Esophagus muscularis mucosa (tissue), 3 donors: ENCODE measurements around the gene IFNL4.
"Not testable (repeated sequence)": the region's sequence is repeated elsewhere in the genome, so short reads cannot be mapped to it uniquely, and the experiment has no call there.

Experiments
- EP300 ChIP-seq: sonication (generic); formaldehyde crosslinking; IDR thresholded peaks from one replicate; pipeline ENCODE4 v1.6.1; 2017; ENCODE audit warnings: antibody characterized with exemption
- TF ChIP-seq, protein P1 (sequence below), 3 experiments: fragments of 200-600 bp in 2 of 3; fragments of 450-650 bp in 1 of 3; sonication (generic) in 2 of 3; IDR thresholded peaks; one replicate each; pipeline ENCODE4 v1.5.1; 2017 to 2019; ENCODE audit warnings: antibody characterized with exemption in 3 of 3, mild to moderate bottlenecking in 2 of 3, moderate library complexity in 1 of 3

DNA sequence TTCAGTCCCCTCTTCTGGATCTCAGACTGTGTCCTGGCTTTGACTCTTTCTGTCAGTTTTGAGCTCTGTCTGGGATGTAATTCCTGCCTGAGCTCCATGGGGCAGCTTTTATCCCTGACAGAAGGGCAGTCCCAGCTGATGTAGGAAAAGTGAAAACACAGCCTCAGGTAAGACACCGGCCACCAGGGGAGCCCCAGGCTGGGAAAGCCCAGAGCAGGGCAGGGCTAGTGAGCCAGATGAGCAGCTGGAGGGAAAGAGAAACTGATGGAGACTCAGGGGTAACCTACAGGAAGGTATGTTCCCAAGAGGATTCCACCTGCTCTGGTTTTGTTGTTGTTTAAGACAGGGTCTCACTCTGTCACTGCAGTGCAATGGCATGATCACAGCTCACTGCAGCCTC is 3.5 kb downstream of the IFNL4 start:
- TF ChIP-seq, protein P1, sequence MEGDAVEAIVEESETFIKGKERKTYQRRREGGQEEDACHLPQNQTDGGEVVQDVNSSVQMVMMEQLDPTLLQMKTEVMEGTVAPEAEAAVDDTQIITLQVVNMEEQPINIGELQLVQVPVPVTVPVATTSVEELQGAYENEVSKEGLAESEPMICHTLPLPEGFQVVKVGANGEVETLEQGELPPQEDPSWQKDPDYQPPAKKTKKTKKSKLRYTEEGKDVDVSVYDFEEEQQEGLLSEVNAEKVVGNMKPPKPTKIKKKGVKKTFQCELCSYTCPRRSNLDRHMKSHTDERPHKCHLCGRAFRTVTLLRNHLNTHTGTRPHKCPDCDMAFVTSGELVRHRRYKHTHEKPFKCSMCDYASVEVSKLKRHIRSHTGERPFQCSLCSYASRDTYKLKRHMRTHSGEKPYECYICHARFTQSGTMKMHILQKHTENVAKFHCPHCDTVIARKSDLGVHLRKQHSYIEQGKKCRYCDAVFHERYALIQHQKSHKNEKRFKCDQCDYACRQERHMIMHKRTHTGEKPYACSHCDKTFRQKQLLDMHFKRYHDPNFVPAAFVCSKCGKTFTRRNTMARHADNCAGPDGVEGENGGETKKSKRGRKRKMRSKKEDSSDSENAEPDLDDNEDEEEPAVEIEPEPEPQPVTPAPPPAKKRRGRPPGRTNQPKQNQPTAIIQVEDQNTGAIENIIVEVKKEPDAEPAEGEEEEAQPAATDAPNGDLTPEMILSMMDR (IDR thresholded peaks at IDR 0.05): not testable (repeated sequence)
- TF ChIP-seq EP300: not testable (repeated sequence)
